Neural crest cell (in vitro differentiated cells): ENCODE measurements around the gene IGF1R. TPM values are rescaled to one million over a fixed set of nuclear protein-coding genes. Genes with fewer than 3 reads are reported as not detected.

ENCODE experiments used
- DNase-seq: peaks from one replicate; pipeline ENCODE4 v3.0.0; 2021; ENCODE audit warnings: low read depth, mixed read lengths, low spot score
- H3K27ac Mint-ChIP-seq: one replicate; pipeline ENCODE4 v1.8.0; 2021; ENCODE audit warnings: mild to moderate bottlenecking, mixed read lengths; ENCODE audit not compliant: unreplicated experiment
- H3K27me3 Mint-ChIP-seq: 2 replicates; pipeline ENCODE4 v1.8.0; 2021; ENCODE audit warnings: low read depth, mild to moderate bottlenecking, mixed read lengths
- H3K36me3 Mint-ChIP-seq: 2 replicates; pipeline ENCODE4 v1.8.0; 2021; ENCODE audit warnings: low read depth, mild to moderate bottlenecking, mixed read lengths
- H3K4me1 Mint-ChIP-seq: 2 replicates; pipeline ENCODE4 v1.8.0; 2021; ENCODE audit warnings: mixed read lengths
- H3K4me3 Mint-ChIP-seq: one replicate; pipeline ENCODE4 v1.8.0; 2021; ENCODE audit warnings: mild to moderate bottlenecking, mixed read lengths
- H3K9me3 Mint-ChIP-seq: 2 replicates; pipeline ENCODE4 v1.8.0; 2021; ENCODE audit warnings: mixed read lengths
- total RNA-seq: library from RNA; stranded (reverse); gene quantifications from 2 replicates; pipeline ENCODE4 v1.2.1, GENCODE V29; 2021
- TF ChIP-seq, protein P1 (sequence below): fragments of 200-600 bp; sonication (generic); conservative IDR thresholded peaks from 2 replicates; pipeline ENCODE4 v1.5.0; 2021; ENCODE audit warnings: antibody characterized with exemption, mild to moderate bottlenecking

The IGF1R gene
- total RNA-seq, 1 donor from 2014 or later: 67.6 TPM

DNA sequence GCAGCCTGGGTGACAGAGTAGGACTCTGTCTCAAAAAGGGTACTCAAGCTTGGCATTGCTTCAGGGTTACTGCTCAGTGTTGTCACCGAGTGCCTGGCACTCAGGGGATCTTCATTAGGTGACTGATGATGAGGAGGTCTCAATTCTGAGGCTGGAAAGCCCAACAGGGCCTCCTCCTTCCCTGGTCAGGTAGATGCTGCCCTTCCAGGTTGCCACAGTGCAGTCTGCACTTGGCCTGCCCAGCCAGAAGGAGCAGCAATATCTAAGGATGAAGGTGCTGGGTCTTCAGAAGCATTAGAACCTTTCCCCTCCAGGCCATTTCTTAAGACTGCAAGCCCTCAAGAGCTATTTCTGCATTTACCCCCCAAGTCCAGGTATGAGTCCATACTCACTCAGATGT is 317.3 kb downstream of the IGF1R start:
- TF ChIP-seq, protein P1, sequence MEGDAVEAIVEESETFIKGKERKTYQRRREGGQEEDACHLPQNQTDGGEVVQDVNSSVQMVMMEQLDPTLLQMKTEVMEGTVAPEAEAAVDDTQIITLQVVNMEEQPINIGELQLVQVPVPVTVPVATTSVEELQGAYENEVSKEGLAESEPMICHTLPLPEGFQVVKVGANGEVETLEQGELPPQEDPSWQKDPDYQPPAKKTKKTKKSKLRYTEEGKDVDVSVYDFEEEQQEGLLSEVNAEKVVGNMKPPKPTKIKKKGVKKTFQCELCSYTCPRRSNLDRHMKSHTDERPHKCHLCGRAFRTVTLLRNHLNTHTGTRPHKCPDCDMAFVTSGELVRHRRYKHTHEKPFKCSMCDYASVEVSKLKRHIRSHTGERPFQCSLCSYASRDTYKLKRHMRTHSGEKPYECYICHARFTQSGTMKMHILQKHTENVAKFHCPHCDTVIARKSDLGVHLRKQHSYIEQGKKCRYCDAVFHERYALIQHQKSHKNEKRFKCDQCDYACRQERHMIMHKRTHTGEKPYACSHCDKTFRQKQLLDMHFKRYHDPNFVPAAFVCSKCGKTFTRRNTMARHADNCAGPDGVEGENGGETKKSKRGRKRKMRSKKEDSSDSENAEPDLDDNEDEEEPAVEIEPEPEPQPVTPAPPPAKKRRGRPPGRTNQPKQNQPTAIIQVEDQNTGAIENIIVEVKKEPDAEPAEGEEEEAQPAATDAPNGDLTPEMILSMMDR: no peak
- DNase-seq: no peak
- Mint-ChIP-seq H3K4me3 (no peak overlapping the region), H3K4me1 (no peaks in the 10 kb centered on the region), H3K27ac (no peak overlapping the region), H3K27me3 (no peaks in the 10 kb centered on the region), H3K36me3 (peaks cover 31% of the 10 kb centered on the region), H3K9me3 (peaks cover 7% of the 10 kb centered on the region)

DNA sequence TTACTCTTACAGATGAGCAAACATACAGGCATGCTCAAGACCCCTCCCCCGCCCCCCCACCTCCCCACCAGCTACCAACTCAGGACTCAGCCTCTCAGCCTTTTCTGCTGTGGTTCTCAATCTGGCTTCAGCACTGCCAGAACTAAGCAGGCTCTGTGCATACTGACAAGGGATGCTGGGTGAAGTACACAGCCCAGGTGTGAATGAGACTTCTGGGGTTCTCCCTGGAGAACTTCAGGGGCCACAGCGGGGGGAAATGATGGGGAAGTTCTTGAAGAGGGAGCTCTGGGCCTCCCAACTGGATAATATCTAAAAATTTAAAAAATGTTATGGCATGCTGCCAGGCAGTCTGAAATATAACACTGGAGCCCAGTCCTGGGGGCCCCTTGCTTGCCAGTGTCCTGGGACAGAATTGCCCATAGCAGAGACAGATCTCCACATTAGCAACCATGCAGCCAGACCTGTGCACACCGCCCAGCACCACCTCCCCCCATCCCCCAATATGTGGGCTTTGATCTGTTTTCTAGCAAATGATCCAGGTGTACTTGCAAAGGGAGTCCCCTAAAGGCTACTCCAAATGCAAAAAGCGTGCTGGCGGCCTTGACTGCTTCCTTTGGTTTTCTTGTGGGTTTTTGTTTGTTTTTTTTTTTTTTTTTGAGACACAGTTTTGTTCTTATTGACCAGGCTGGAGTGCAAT is 317.9 kb downstream of the IGF1R start:
- DNase-seq: no peak
- TF ChIP-seq, protein P1: no peak
- H3K36me3 Mint-ChIP-seq: peaks cover 26% of the 10 kb centered on the region
- peaks cover 7% of the 10 kb centered on the region for H3K9me3 Mint-ChIP-seq
- no peaks in the 10 kb centered on the region for H3K27me3 Mint-ChIP-seq
- H3K4me1 Mint-ChIP-seq: no peaks in the 10 kb centered on the region
- no peak overlapping the region for H3K27ac Mint-ChIP-seq
- no peak overlapping the region for H3K4me3 Mint-ChIP-seq

DNA sequence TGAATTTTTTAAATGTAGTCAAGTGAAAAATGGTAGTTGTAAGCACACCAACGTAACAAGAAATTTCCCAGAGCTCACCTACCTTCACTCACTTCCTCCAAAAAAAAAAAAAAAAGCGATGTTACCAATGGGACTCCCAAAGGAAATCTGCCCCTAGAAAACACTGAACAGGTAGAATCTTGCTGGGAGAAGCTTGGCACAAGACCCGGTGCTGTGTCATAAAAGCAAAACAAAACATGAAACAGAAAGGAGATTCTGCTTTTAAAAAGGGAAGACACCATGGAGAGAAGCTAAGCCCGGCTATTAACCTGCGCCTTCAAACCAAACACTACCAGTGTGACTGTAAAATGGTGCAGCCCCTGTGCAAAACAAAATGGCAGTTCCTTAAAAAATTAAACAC is 318.8 kb downstream of the IGF1R start:
- H3K4me1 Mint-ChIP-seq: no peaks in the 10 kb centered on the region
- peaks cover 18% of the 10 kb centered on the region for H3K36me3 Mint-ChIP-seq
- H3K9me3 Mint-ChIP-seq: peaks cover 5% of the 10 kb centered on the region
- H3K27me3 Mint-ChIP-seq: no peaks in the 10 kb centered on the region
- TF ChIP-seq, protein P1: no peak
- no peak overlapping the region for H3K4me3 Mint-ChIP-seq
- DNase-seq: no peak
- no peak overlapping the region for H3K27ac Mint-ChIP-seq

DNA sequence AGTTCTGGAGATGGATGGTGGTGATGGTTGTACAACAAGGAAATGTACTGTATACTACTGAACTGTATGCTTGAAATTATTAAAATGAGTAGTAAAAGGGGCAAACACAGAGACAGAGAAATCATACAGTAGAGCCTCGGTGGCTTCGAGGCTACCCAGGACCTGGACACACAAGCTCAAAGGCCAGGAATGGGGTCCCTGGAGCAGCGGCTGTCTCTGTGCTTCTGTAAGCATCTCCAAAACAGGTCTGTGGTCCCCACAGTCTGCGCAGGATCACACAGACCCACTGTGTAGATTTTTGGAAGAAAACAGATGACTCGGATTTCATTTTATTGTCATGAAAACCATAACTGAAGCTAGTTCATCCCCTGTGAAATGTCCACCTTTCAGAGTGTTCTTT is 319.6 kb downstream of the IGF1R start:
- H3K9me3 Mint-ChIP-seq: no peaks in the 10 kb centered on the region
- H3K4me1 Mint-ChIP-seq: no peaks in the 10 kb centered on the region
- TF ChIP-seq, protein P1: no peak
- H3K36me3 Mint-ChIP-seq: peaks cover 10% of the 10 kb centered on the region
- no peak overlapping the region for H3K4me3 Mint-ChIP-seq
- no peak for DNase-seq
- H3K27me3 Mint-ChIP-seq: no peaks in the 10 kb centered on the region
- no peak overlapping the region for H3K27ac Mint-ChIP-seq

DNA sequence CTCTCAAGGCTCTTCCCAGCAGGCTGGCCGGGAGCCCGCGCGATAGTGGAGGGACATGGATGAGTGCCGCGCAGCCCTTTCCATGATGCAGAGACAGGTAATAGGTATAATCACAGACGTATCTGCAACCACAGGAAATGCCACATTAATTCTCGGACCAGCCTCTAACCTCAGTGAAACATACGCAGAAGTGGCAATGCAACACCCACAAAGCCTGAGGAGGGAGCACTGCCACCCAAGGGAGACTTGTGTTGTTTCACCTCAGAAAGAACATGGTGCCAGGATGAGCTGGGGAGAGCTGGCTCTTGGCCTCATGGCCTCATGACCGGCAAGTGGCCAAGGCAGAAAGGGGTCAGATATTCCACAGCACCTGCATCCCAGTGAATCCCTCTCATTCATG is 320.2 kb downstream of the IGF1R start:
- TF ChIP-seq, protein P1: no peak
- H3K9me3 Mint-ChIP-seq: no peaks in the 10 kb centered on the region
- no peak for DNase-seq
- no peak overlapping the region for H3K4me3 Mint-ChIP-seq
- no peaks in the 10 kb centered on the region for H3K4me1 Mint-ChIP-seq
- peaks cover 4% of the 10 kb centered on the region for H3K36me3 Mint-ChIP-seq
- no peaks in the 10 kb centered on the region for H3K27me3 Mint-ChIP-seq
- no peak overlapping the region for H3K27ac Mint-ChIP-seq
